ENCODE measurements around the gene CUX1.
A peak's percentile ranks its signal among the peaks of the same experiment; 100 is the strongest.

Gene CUX1

GRCh38 chr7:102064361-102065025, 247.1 kb downstream of the CUX1 start:
- no peak for FAIRE-seq
- DNase-seq (ENCODE audit: insufficient read length, low spot score), result no peak
- TF ChIP-seq SPI1 (IDR thresholded peaks at IDR 0.05; ENCODE audit: low read depth, low read length) (peak; percentile 15; the same call in 1 of the 2 replicates), POLR2AphosphoS5 (IDR thresholded peaks at IDR 0.05; ENCODE audit: low read depth, low read length) (no peak), TAF1 (IDR thresholded peaks at IDR 0.05; ENCODE audit: low read depth, low read length) (no peak), POLR2A (IDR thresholded peaks at IDR 0.05; ENCODE audit: low read depth, low read length) (no peak), POU2F2 (IDR thresholded peaks at IDR 0.05; ENCODE audit: low read depth, low read length) (no peak)

- FAIRE-seq, result no peak
- no peak for DNase-seq (ENCODE audit: insufficient read length, low spot score)
- TF ChIP-seq SPI1 (IDR thresholded peaks at IDR 0.05; ENCODE audit: low read depth, low read length) (no peak), POLR2A (IDR thresholded peaks at IDR 0.05; ENCODE audit: low read depth, low read length) (no peak), PAX5 (IDR thresholded peaks at IDR 0.05; ENCODE audit: insufficient read depth, low read length, severe bottlenecking) (no peak), TAF1 (IDR thresholded peaks at IDR 0.05; ENCODE audit: low read depth, low read length) (no peak), POU2F2 (IDR thresholded peaks at IDR 0.05; ENCODE audit: low read depth, low read length) (no peak), POLR2AphosphoS5 (IDR thresholded peaks at IDR 0.05; ENCODE audit: low read depth, low read length) (no peak)
Observed at GRCh38 chr7:102065226-102065625, 247.8 kb downstream of the CUX1 start.

- TF ChIP-seq TAF1 (IDR thresholded peaks at IDR 0.05; ENCODE audit: low read depth, low read length) (no peak), POU2F2 (IDR thresholded peaks at IDR 0.05; ENCODE audit: low read depth, low read length) (no peak), POLR2AphosphoS5 (IDR thresholded peaks at IDR 0.05; ENCODE audit: low read depth, low read length) (no peak), POLR2A (IDR thresholded peaks at IDR 0.05; ENCODE audit: low read depth, low read length) (no peak), PAX5 (IDR thresholded peaks at IDR 0.05; ENCODE audit: insufficient read depth, low read length, severe bottlenecking) (no peak), SPI1 (IDR thresholded peaks at IDR 0.05; ENCODE audit: low read depth, low read length) (no peak)
- no peak for FAIRE-seq
Observed at GRCh38 chr7:102066476-102066875, 249.1 kb downstream of the CUX1 start.

GRCh38 chr7:102068846-102069245, 251.4 kb downstream of the CUX1 start:
- TF ChIP-seq POLR2AphosphoS5 (IDR thresholded peaks at IDR 0.05; ENCODE audit: low read depth, low read length) (no peak), TAF1 (IDR thresholded peaks at IDR 0.05; ENCODE audit: low read depth, low read length) (no peak), POLR2A (IDR thresholded peaks at IDR 0.05; ENCODE audit: low read depth, low read length) (no peak), PAX5 (IDR thresholded peaks at IDR 0.05; ENCODE audit: insufficient read depth, low read length, severe bottlenecking) (no peak), POU2F2 (IDR thresholded peaks at IDR 0.05; ENCODE audit: low read depth, low read length) (no peak), SPI1 (IDR thresholded peaks at IDR 0.05; ENCODE audit: low read depth, low read length) (no peak)
- DNase-seq (ENCODE audit: insufficient read length, low spot score), result no peak
- no peak for FAIRE-seq

More at GRCh38 chr7:102066476-102066875, 249.1 kb downstream of the CUX1 start:
- DNase-seq (ENCODE audit: insufficient read length, low spot score), result no peak

- DNase-seq (ENCODE audit: insufficient read length, low spot score) (no peak), FAIRE-seq (no peak)
- TF ChIP-seq TAF1 (IDR thresholded peaks at IDR 0.05; ENCODE audit: low read depth, low read length), result no peak
- no peak for TF ChIP-seq PAX5 (IDR thresholded peaks at IDR 0.05; ENCODE audit: insufficient read depth, low read length, severe bottlenecking)
- no peak for TF ChIP-seq POU2F2 (IDR thresholded peaks at IDR 0.05; ENCODE audit: low read depth, low read length)
- TF ChIP-seq POLR2A (IDR thresholded peaks at IDR 0.05; ENCODE audit: low read depth, low read length), result no peak
- TF ChIP-seq POLR2AphosphoS5 (IDR thresholded peaks at IDR 0.05; ENCODE audit: low read depth, low read length), result no peak
Observed at GRCh38 chr7:102069931-102070629, 252.7 kb downstream of the CUX1 start.

- FAIRE-seq, result no peak
- TF ChIP-seq POLR2A (IDR thresholded peaks at IDR 0.05; ENCODE audit: low read depth, low read length) (no peak), SPI1 (IDR thresholded peaks at IDR 0.05; ENCODE audit: low read depth, low read length) (no peak), PAX5 (IDR thresholded peaks at IDR 0.05; ENCODE audit: insufficient read depth, low read length, severe bottlenecking) (no peak), TAF1 (IDR thresholded peaks at IDR 0.05; ENCODE audit: low read depth, low read length) (no peak), POLR2AphosphoS5 (IDR thresholded peaks at IDR 0.05; ENCODE audit: low read depth, low read length) (no peak), POU2F2 (IDR thresholded peaks at IDR 0.05; ENCODE audit: low read depth, low read length) (no peak)
- DNase-seq (ENCODE audit: insufficient read length, low spot score), result no peak
Observed at GRCh38 chr7:102072003-102072402, 254.6 kb downstream of the CUX1 start.

GRCh38 chr7:102072636-102073209, 255.3 kb downstream of the CUX1 start:
- no peak for DNase-seq (ENCODE audit: insufficient read length, low spot score)

GRCh38 chr7:102073931-102074880, 256.8 kb downstream of the CUX1 start:
- no peak for FAIRE-seq
- no peak for DNase-seq (ENCODE audit: insufficient read length, low spot score)
- TF ChIP-seq TAF1 (IDR thresholded peaks at IDR 0.05; ENCODE audit: low read depth, low read length) (no peak), POLR2A (IDR thresholded peaks at IDR 0.05; ENCODE audit: low read depth, low read length) (no peak), PAX5 (IDR thresholded peaks at IDR 0.05; ENCODE audit: insufficient read depth, low read length, severe bottlenecking) (no peak), SPI1 (IDR thresholded peaks at IDR 0.05; ENCODE audit: low read depth, low read length) (no peak), POLR2AphosphoS5 (IDR thresholded peaks at IDR 0.05; ENCODE audit: low read depth, low read length) (no peak), POU2F2 (IDR thresholded peaks at IDR 0.05; ENCODE audit: low read depth, low read length) (no peak)

More at GRCh38 chr7:102072636-102073209, 255.3 kb downstream of the CUX1 start:
- FAIRE-seq, result no peak
- TF ChIP-seq TAF1 (IDR thresholded peaks at IDR 0.05; ENCODE audit: low read depth, low read length) (no peak), POU2F2 (IDR thresholded peaks at IDR 0.05; ENCODE audit: low read depth, low read length) (no peak), POLR2AphosphoS5 (IDR thresholded peaks at IDR 0.05; ENCODE audit: low read depth, low read length) (no peak), SPI1 (IDR thresholded peaks at IDR 0.05; ENCODE audit: low read depth, low read length) (no peak), POLR2A (IDR thresholded peaks at IDR 0.05; ENCODE audit: low read depth, low read length) (no peak), PAX5 (IDR thresholded peaks at IDR 0.05; ENCODE audit: insufficient read depth, low read length, severe bottlenecking) (no peak)

Measured in GM12891 (cell line).